NOMO-1 treated with DMSO at 0.1 percent for 48 hours (cell line): Measurements from ENCODE around the gene SPINK9.
"Not testable (repeated sequence)": the region's sequence is repeated elsewhere in the genome, so short reads cannot be mapped to it uniquely, and the experiment has no call there.

ENCODE experiments used
- DNase-seq: peaks from one replicate; lab custom pipeline; 2025; ENCODE audit not compliant: unreplicated experiment; lab: John Stamatoyannopoulos, UW

The SPINK9 gene, protein sequence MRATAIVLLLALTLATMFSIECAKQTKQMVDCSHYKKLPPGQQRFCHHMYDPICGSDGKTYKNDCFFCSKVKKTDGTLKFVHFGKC

DNA sequence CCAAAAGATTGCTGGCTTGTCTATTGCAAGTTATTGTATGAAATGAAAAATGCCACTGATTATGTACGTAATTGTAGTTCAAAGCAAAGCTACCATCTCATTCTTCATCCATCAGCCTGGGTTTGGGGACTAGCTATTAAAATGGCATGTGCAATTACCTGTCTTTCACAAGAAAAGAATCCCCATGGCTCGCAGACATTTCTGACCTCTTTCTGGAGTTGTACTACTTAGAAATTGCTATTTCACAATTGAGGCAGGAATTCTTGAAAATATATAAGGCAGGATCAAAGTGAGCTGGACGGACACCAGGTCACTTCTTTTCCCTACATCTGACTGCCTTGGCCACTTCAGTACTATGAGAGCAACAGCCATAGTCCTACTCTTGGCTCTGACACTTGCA, at the start of gene SPINK9:
Gene SPINK9, plus strand, starts transcription at position 301 of the 400 bp plus-strand sequence. Its CDS starts 55 bp downstream, at position 356.
- DNase-seq: no peak

GRCh38 chr5:148290271-148291195, 44.8 kb upstream of the SPINK9 start:
- DNase-seq: peak; percentile 29

DNA sequence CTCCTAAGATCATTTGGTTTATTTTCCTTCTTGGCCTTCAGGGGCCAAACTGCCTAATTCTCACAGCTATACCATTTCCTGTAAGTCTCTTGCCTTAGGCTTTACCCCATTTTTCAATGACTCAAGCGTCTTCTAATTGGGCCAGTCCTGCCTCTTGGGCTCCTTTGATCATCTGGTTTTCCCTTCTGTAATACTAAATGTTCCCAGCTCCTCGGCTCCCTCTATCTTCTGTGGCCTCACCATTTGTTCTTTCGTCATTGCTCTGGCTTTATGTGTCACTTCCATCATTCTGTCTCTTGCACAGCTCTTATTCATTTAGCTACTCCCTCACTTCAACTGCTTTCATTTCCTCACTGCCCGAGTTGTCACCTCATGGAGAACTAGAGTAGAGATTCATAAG, 37.6 kb upstream of the SPINK9 start:
- DNase-seq: no peak

GRCh38 chr5:148306446-148306845, 28.9 kb upstream of the SPINK9 start:
- no peak for DNase-seq

GRCh38 chr5:148309019-148309418, 26.3 kb upstream of the SPINK9 start:
- DNase-seq: no peak

DNA sequence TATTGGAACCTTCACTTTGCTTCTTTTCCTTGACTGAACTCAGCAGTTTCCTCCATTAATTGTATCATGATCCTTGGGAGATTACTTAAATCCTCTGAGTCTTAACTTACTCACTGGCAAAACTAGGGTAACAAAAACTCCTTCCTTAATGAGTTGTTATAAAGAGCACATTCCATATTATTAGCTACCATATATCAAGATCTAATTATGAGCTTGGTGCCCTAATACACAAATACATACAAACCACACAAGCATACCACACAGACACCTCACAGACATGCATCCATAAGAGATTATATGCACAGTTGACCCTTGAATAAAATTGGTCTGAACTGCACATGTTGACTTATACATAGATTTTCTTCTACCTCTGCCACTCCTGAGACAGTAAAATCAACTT, 25.6 kb upstream of the SPINK9 start:
- no peak for DNase-seq

DNA sequence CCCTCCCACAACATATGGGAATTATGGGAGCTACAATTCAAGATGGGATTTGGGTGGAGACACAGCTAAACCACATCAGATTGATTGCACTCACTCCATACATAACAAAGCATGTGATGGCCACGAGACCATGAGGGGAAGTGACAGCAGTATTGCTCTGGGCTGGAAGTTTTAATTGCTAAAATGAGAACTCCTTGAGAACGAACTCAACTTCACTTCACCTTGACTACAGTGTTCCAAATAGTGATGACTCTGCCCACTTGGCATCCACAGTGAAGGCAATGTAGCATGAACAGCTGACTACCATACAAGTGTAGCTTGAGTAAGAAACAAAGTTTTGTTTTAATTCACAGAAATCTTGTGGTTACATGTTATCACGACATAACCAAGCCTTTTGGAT, 23.9 kb upstream of the SPINK9 start:
- DNase-seq: no peak

DNA sequence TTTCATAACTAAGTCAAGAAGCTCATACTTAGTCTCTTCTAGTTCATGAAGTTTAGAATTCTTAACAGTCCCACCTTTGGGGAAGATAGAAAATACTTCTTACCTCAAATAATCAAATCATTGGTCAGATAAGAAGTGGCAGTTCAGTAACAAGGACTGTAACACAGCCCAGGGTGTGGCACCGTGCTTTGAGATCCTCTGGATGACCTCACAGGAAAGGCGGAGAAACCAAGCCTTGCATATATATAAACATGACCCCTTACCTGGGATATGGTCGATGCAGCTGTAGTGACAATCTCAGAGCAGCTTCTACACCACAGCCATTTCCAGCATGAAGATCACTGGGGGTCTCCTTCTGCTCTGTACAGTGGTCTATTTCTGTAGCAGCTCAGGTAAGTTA, 23.2 kb upstream of the SPINK9 start, which contains the start of gene SPINK7:
Gene SPINK7, plus strand, starts transcription at position 271 of the 400 bp plus-strand sequence. Its CDS starts 61 bp downstream, at position 332.
- no peak for DNase-seq

GRCh38 chr5:148314187-148314586, 21.2 kb upstream of the SPINK9 start:
- DNase-seq: no peak

- no peak for DNase-seq
These were observed 20.6 kb upstream of the SPINK9 start for GRCh38 chr5:148314731-148315130.

GRCh38 chr5:148320011-148320963, 15.1 kb upstream of the SPINK9 start:
- DNase-seq: not testable (repeated sequence)

GRCh38 chr5:148333262-148333849, 2.0 kb upstream of the SPINK9 start:
- no peak for DNase-seq

GRCh38 chr5:148336704-148337435, 1.5 kb downstream of the SPINK9 start:
- DNase-seq: peak; percentile 64

- no peak for DNase-seq
These were observed 7.1 kb downstream of the SPINK9 start for GRCh38 chr5:148342371-148343045.

DNA sequence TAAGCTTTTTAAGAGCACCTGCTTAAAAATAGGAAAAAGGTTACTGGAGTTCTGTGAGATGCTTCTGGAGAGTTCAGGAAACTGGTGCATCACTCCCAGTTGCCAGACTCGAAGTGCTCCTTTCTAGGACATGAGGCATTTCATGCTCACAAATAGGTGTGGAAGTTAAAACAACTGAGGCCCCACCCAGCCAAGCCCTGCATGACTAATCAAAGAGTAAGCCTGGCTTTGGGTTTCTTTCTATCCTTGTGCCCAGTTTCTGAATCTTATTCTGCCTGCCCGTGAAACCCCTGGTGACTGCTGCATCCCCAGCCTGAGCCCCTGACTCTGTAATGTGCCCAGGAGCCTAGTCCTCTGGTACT, 7.7 kb downstream of the SPINK9 start:
- no peak for DNase-seq

GRCh38 chr5:148343603-148344487, 8.5 kb downstream of the SPINK9 start:
- DNase-seq: peak; percentile 77

DNA sequence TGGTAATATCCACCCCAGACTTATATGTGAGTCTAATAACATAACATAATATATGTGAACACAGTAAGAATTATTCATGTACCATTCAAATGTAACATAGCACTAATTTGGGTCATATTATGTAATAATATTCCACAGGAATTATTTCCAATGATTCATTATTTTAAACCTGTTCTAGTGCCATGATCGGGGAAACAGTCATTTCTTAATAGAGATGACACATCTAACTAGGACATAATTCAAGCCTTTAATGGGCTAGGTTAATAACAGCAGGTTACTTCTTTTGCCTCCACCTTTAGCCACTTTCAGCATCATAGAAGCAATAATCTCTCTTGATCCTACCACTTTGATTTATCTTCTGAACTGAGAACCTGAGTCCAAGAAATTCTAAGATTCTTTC, 12.3 kb downstream of the SPINK9 start:
- DNase-seq: no peak

GRCh38 chr5:148352696-148353095, 17.3 kb downstream of the SPINK9 start:
- DNase-seq: no peak

GRCh38 chr5:148353634-148354033, 18.3 kb downstream of the SPINK9 start:
- DNase-seq: no peak
